A204.1 (cell line): ENCODE measurements around the gene CLIC6.
A peak's percentile ranks its signal among the peaks of the same experiment; 100 is the strongest.
"Not testable (repeated sequence)": the region's sequence is repeated elsewhere in the genome, so short reads cannot be mapped to it uniquely, and the experiment has no call there.

ENCODE experiments used
- FAIRE-seq: peaks from 2 replicates; lab custom pipeline; 2012; peaks lifted over from hg19 to GRCh38; lab: Jason Lieb, UNC

CLIC6 gene

DNA sequence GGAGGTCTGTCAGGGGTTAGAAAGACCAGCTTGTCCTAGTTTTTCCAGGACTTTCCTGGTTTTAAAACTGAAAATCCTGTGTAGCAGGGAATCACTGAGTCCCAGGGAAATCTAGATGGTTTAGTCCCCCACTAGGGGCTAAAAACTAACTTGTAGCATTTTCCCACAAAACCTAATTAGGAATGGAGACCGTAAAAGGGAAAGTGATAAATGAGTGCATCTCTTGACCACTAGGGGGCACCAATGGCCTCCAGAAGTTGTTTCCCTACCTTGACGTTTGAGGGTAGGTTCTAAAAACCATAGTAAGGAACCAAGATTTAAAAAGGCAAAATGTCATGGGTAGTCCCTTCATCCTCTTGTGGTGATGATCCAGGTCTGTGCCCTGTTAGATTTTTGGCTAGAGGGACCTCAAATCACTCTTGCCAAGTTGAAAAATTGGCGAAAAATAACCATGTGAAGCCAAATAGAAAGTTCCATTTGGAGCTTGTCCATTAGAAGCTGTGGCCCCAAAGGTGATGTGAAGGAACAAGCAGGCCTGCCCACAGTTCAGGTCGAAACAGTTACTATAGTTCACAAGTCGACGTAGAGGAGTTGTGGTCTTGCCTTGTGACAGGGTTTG is 24.5 kb downstream of the CLIC6 start:
- peak; percentile 61 for FAIRE-seq

DNA sequence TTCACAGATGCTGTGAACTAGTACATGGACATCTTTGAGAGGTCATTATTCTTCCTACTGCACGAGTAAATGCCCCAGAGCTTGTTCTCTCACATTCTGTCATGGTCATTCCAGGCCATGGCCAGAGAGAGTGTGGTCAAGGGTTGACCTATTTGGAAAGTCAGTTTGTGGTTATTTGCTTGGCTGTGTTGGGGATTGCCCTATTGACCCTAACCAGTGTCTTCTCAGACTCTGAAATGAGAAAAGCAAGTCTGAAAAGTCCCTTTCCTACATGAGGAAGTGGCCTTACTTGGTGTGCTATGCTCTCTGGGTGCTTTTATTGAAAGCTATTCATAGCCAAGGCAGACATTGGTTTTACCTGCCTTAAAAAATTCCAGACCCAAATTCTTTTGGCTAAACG is 26.6 kb downstream of the CLIC6 start:
- FAIRE-seq, result no peak

DNA sequence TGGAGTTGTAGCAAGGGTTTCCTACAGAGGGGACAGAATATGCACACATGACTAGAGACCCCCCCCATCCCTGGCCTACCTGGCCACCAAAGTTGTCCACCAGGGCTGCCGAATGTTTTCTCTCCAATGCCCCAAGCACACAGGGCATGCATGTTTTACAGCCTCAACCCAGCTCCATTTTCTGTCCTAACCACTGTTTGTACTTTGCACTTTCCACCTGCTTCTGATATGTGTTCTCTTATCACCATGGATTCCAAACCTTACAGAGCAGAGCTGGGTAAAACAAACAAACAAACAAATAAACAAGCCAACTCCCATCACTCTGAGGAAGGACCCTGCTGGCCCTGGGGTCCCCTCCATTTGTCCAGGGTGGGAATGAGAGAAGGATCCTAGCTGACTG is 27.3 kb downstream of the CLIC6 start:
- no peak for FAIRE-seq

DNA sequence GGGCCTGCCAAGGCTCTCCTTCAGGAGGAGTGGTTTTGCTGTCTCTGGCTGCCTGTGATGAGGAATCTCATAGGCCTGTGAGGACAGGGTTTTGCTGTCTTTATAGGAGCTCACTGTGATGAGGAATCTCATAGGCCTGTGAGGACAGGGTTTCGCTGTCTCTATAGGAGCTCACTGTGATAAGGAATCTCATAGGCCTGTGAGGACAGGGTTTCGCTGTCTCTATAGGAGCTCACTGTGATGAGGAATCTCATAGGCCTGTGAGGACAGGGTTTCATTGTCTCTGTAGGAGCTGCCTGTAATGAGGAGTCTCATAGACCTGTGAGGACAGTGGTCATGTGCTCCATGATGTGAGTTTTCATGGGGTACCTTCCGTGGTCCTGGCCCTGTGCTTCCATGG is 29.0 kb downstream of the CLIC6 start:
- FAIRE-seq, result no peak

DNA sequence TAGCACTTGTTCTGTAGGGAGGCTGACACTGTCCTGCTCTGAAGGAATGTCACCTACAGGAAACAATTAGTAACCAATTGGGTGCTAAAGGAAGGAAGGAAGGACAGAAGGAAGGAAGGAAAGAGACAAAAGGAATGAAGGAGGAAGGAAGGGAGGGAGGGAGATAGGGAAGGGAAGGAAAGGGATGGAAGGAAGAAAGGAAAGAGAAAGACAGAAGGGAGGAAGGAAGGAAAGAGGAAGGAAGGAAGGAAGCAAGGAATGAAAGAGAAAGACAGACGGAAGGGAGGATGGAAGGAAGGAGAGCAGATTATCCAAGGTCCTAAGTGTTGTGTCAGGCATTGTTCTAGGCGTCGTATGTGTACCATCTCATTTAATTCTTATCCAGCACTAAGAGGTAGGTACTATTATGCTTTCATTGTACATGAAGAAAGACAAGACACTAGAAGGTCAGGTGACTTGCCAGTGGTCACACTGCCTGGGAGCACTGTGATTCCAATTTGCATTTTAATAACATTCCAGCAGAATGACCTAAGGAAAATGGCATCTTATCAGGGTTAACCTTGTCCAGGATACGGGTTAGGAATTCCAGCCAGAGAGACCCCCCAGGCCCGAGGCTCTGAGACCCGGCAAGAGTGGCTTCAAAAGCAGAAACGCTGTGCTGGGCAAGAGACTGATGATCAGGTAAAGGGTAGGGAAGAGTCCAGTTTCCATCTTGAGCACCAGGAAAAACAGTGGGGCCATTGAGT is 29.6 kb downstream of the CLIC6 start:
- no peak for FAIRE-seq

DNA sequence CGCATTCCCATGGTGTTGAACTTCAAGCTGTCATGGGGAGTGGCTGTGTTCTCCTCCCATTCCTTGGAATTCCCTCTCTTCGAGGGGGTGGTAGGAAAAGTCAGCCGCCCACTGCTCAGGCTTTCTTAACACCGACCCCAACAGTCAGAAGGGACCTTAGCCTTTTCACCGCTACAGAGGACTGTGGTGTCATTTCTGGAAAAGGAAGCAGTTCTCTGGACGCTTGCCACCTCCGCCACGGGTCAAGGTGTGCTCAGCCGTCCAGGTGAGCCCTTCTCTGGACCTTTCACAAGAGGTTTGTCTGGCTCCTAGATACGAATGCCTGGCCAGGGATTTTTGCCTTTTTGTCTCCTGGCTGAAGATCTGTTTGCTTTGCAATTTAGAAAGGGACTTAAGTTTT is 31.8 kb downstream of the CLIC6 start:
- FAIRE-seq, result no peak

DNA sequence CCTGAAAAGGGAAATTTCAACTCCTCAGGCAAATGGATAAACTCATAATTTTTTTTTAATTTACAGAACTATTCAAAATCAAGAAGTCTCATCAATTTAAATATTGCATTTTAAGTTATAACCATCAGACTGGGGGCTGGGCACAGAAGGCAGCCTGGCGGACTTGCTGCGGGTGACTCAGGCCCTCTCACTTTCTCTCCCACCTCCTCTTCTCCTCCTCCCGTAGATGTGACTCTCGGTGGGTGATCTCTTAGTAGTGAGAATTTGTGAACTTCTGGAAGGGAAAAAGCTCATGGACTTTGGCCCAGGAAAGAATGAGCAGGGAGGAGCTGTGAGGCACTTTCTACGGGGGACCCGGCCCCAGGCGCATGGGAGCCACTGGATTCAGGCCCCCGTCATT is 32.9 kb downstream of the CLIC6 start:
- FAIRE-seq, result no peak

DNA sequence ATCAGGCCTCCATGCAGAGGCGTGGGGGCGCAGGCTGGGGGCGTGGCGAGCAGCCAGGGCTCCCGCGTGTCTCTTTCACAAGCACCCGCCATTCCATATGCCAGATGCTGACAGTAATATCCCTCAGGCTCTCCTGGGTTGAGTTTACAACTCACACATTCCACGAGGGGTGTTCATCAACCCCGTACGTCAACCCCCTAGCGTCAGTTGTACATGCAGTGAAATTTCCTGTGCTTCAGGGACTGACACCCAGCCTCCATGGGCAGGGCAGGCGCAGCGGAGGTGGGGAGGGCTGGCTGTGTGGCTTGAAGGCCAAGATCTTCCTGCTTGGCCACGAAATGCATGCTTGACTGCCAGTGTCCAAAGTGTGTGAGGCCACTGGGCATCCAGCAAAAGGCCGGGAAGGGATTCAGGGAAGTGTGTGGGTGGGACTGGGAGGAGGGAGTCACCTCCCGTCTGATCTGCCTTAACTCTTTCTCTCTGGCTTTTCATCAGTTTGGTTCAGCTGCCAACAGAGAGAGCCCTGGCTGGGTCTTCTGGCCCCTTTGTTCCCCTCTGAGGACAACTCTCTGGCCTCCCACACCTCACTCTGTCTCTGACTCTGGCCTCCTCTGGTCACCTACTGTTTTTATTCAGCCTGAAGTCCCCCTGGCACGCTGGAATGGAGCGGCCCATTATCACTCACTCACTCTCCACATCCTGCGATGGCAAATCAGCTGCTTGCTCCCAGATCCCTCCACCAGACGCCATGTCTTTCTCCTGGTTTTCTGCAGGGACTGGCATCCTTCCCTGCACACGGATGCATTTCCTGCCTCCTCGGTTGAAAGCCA is 33.8 kb downstream of the CLIC6 start:
- no peak for FAIRE-seq

DNA sequence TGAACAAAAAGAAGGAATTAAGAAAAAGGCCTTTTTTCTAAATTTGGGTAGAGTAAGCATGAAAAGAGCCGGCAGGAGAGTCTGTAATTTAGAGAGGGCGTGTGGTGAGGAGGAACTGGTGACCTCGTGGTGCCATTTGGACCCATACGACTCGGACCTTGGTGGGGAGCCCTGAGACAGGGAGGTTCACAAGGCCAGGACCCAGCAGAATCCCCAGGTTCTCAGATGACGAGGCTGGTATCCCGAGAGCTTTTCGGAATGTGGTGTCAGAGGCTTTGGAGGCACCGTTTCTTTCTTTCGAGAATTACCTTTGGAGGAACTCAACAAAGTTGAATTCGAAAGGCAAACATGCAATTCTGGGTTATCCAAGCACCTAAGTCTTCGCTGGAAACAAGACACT is 34.8 kb downstream of the CLIC6 start:
- no peak for FAIRE-seq

DNA sequence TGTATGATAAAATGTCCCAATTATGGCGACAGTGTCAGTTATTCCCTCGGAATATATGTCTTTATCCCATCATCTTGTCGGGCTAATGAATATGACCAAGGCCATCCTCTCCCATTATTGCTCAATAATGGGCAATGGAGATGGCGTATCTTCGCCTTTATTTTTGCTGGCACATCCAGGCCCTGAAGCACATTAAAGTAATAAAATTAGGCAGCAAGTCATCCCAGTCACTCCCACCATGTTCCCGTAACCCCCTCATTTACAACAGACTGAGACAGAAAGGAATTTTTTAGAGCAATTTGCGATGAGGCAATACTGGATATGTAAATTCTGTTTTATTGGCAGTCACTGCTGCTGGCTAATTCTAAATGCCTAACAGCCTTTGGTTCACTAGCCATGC is 35.3 kb downstream of the CLIC6 start:
- no peak for FAIRE-seq

DNA sequence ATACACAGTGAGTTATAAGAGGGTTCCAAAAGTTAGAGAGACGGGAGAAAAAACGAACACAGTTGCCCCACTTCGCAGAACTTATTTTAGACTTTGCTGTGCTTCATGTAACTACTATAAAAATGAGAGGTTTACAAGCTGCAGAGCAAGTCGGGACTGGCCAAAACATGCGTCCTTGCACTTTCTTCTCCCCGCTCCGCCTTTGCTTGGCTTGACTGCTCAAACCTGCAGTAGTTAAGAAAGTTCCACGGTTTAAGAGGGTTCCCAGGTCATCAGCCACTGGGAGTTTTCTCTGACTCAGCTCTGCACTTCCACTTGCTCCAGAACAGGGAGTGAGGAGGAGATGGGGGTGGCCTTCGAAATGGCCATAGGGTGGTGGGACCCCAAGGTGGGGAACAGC is 36.2 kb downstream of the CLIC6 start:
- FAIRE-seq, result no peak

DNA sequence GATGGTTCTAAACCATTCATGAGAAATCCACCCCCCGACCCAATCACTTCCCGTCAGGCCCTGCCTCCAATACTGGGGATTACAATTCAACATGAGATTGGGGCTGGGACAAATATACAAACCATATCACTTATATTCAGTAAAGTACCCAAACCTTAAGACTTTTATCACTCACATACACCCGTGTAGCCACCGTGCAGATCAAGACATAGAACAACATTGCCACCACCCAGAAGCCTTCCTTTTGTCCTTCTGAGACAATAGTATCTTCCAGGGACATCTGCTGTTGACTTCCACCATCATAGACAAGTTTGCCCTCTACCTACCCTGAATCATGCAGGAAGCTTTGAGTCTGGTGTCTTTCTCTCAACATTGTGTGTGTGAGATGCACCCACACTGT is 37.5 kb downstream of the CLIC6 start:
- no peak for FAIRE-seq

DNA sequence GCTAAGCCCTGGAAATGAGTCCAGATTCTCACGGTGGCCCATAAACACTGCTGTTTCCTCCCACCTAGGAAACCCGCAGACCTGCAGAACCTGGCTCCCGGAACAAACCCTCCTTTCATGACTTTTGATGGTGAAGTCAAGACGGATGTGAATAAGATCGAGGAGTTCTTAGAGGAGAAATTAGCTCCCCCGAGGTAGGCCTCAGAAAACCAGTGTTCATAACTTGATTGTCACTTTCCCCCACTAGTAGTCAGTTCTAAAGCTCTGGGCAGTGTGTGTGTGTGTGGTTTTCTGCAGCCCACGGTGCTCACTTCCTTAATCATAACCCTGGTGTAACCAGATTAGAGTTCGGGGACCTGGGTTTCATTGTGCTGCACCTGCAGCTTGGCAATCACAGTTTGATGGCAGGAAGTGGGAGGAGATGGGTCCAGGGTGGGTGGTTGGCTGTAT is 39.1 kb downstream of the CLIC6 start:
- no peak for FAIRE-seq

DNA sequence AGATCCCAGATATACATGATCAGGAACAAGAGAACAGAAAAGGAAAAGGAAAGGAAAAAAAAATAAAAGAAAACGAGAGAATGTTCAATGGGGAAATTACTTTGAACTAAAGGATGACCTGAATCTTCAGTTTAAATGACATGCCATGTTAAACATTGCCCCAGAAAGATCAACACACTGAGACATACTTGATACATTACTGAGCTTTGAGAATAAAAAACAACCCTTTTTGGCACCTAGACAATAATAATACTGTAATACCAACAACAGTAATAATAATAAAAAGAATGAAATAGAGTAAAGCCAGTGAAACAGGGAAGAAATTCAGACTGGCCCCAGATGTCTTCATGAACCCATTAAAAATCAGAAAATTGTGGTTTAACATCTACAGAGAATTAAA is 44.8 kb downstream of the CLIC6 start:
- no peak for FAIRE-seq

DNA sequence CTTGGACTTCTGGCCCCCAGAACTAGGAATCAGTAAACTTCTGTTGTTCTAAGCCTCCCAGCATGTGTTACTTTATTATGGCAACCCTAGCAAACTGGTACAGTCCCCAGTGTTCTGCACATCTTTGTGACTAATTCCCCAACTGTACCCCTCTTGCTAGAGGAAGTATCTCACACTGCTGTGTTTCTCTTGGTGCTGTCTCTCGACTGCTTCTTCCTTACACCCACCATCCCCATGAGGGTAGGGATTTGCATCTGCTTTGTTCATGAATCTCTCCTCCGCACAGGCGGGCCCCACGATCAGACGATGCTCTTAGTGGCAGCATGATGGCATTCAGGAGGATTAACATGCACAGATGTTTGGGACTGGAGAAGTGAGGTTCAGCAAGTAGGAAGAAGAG is 46.7 kb downstream of the CLIC6 start:
- FAIRE-seq, result no peak

DNA sequence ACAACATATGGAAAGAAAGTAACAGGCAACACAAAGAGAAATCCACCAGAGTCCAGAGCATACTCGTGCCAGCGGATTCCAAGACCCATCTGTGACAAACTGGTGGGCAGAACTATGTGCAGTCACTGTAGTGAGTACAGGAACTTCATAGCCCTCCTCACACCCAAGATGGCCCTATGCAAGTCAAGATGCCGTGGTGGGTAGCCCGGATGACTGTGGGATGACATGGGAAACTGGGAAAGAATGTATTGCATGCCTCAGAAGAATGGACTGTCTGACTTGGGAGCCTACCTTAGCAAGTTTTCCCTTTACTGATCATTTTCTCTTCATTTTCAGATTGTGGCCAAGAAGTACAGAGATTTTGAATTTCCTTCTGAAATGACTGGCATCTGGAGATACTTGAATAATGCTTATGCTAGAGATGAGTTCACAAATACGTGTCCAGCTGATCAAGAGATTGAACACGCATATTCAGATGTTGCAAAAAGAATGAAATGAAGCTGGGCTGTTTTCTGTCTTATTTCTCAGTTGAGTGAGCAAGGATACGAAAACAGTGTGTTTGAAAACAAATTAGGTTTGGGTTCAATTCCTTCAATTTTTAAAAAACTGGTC is 47.3 kb downstream of the CLIC6 start:
- no peak for FAIRE-seq

DNA sequence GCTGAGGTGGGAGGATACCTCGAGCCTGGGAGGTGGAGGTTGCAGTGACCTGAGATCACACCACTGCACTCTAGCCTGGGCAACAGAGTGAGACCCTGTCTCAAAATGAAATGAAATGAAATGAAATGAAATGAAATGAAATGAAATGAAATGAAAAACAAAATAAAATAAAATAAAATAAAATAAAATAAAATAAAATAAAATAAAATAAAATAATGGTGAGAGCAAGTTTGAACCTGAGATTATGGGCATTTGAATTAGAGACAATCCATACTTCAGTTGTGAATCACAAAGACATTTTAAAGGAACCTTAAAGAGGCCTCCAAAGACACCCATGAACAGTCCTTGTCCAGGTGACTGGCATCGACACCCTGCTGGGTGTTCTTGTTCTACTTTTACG is 49.7 kb downstream of the CLIC6 start:
- FAIRE-seq, result not testable (repeated sequence)

DNA sequence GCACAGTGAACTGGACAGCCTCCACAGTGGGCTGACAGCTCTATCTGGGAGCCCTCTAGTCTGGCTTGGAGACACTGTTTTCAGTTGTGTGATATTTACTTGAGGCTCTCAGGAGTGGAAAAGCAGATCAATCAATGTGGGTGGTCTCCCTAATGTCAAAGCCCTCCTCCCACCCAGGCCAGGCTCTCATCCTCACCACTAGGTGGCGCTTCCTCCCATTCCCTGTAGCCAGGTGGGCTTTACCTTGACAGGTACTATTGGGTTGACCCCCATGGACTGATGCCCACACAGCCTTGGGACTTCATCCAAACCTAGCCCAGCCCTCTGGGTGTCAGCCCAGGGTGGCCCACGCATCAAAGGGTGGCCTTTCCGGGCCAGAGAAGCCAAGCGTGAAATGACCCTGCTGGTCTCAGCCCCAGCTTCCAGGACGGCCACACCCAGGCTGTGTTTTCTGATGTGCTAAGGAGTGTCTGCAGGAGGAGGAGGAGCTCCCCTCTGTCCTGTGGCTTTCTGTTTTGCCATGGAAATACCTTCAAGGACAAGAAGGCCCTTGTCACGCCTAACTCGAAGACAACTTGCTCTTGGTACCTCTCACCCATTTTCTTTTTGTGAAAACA is 54.0 kb downstream of the CLIC6 start:
- FAIRE-seq, result no peak

DNA sequence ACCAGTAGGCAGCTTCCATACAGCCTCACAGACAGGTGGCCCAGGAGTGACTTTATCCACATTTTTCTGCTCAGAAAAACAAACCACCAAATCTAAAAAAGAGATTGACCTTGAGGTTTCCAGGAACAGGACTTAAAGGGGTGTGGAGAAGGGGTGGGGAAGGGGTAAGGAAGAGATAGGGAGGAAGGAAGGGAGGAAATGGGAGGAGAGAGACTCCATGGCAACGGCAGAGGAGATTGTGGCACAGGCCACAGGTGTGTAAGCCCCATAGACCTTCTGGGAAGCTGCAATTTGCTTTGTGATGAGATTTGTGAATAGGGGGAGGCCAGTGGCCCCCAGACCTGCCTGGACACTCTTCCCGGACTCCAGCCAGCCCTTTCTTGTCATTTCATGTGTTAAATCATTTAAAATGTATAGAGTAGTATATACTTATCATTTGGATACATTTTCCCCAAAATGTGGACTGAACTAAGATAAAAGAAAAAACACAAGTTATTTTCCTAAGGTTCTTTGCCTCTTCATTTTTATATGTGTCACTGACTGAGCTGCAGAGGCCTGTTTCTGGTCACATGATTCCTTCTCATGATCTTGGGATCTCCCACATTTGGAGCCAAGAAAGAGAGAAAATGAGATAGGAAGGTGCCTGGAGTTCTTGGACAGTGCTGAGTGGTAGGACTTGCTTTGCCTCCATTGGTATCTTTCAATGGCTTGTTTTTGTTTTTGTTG is 55.5 kb downstream of the CLIC6 start:
- FAIRE-seq, result no peak

DNA sequence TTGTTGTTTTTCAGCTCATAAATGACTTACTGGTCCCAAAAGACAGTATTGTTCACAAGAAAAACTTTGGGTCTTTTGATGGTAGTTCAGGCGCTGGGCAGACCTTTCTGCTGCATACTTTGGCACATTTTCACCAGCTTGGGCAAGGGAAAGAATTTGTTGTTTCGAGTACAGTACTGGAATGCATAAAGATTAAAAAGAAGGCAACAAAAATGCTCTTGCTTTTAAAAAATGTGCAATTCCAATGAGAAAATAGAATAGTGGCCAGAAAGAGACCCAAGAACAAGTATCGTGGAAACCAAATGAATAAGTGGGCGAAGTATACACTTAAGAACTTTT is 56.0 kb downstream of the CLIC6 start:
- FAIRE-seq, result no peak

DNA sequence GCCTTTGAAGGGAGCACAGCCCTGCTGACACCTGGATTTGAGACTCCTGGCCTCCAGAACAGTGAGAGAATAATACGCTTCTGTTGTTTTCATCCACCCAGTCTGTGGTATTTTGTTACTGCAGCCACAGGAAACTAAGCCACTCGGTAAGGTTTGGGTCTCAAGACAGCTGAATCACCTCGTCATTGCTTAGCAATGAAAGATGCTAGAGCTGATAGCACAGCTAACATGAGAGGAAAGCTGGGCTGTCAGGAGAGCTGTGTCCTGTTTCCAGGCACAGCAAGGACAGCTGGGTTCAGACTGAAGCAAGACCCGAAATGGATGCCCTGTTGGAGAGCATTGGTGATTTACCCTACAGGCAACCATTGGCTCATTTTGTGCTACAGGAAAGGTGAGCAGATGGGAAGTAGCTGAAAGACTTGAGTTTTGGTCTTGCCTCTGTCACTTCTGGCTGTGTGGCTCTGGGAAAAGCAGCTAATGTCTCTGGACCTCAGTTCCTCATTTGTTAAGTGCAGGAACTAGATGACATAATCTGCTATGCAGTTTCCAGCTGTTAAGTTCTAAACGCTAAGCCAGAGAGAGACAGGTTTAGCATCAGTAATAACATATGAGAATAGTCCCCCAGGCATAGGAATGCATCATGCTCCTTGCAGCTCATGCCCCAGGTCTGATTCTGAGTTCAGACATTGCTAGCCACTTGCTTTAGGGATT is 58.0 kb downstream of the CLIC6 start:
- FAIRE-seq, result no peak
